HG02798 (cell line): ENCODE results near the gene PLEKHG5.
A peak's percentile ranks its signal among the peaks of the same experiment; 100 is the strongest.
"Not testable (repeated sequence)": the region's sequence is repeated elsewhere in the genome, so short reads cannot be mapped to it uniquely, and the experiment has no call there.

Source experiments
- ATAC-seq: cut with Tn5 transposase; IDR thresholded peaks from one replicate; pipeline ENCODE4 v1.9.1; 2021; ENCODE audit warnings: mild to moderate bottlenecking; ENCODE audit not compliant: unreplicated experiment, poor library complexity

PLEKHG5 gene

DNA sequence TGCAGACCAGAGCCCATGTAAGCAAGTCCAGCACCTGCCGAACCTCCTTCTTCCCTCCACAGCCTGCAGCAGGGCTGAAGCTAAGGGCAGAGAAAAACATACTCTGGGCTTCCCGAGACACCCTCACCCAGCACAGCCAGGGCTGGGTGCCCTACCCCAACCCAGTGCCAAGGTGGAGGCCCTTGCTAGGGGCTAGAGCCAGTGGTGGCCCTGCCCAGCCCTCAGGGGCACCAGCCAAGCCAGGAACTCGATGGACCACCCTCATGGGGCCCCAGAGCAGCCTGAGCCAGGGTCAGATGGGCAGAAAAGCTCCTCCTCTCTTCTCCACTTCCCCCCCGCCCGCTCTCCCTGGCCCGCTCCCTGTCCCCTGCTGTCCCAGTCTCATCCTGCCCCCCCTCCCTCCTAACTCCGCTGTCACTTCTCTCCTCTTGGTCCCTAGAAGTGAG, 41.4 kb downstream of the PLEKHG5 start:
- no peak for ATAC-seq

- ATAC-seq, result no peak
Measured at GRCh38 chr1:6448749-6449631, 42.5 kb downstream of the PLEKHG5 start.

- ATAC-seq, result no peak
Measured at GRCh38 chr1:6447818-6448748, 43.4 kb downstream of the PLEKHG5 start.

- ATAC-seq, result no peak
Measured at GRCh38 chr1:6447016-6447817, 44.2 kb downstream of the PLEKHG5 start.

GRCh38 chr1:6446665-6447015, 44.8 kb downstream of the PLEKHG5 start:
- no peak for ATAC-seq

DNA sequence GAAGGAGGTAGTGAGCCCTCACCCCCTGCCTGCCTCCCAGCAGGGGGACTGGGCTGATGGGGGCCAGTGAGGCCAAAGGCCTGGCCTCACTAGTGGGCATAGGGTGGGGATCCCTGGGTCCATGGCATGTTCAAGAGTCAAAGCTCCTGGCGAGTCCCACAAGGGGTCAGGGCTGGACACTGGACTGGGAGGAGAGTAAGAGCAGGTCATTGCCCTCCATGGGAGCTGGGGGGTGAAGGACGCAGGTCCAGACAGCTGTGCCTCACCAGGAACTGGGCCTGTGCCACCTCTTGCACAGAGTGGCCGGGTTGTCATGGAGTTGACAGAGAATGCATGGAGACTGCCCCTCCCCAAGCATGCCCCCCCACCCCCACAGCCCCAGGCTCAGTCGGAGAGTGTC, 45.5 kb downstream of the PLEKHG5 start:
- not testable (repeated sequence) for ATAC-seq

DNA sequence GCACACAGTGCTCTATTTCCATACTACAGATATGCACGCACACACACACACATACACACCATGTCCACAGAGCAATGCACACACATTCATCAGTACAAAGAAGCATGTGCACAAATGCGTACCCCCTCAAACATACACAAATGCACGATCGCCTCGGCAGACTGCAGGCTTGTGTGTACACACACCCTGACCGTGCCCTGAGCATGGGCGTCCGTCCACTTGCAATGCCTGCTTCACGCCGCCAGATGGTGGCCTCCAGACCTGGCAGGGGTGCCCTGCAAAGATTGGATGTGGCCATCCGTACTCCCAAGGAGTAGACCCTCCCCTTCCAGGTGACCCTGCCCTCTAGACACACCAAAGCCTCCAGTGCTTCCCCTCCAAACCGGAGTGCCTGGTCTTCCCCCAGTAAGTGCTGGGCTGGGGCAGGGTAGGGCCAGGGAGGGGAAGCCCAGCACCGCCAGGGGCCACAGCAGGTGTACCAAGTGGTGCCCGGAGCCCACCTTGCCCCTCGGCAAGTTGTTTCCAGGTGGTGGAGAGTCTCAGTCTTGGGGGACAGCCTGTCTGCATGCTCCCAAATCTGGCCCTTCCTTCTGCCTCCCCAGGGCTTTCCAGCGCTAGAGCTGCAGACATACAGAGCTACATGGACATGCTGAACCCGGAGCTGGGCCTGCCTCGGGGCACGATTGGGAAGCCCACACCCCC, 46.3 kb downstream of the PLEKHG5 start:
- ATAC-seq, result no peak

DNA sequence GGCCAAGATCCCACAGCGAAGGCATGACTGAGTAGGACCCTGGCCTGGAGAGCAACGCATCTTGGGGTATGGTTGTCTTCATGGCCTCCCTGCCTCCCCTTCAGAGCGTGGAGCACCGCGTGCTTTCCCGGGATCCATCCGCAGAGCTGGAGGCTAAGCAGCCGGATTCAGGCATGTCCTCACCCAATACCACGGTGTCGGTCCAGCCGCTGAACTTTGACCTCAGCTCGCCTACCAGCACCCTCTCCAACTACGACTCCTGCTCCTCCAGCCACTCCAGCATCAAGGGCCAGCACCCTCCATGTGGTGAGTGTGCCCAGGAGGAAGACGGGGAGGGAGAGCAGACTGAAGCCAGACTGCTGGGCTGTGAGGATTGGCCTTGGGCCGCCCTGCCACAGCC, 47.1 kb downstream of the PLEKHG5 start:
- no peak for ATAC-seq

DNA sequence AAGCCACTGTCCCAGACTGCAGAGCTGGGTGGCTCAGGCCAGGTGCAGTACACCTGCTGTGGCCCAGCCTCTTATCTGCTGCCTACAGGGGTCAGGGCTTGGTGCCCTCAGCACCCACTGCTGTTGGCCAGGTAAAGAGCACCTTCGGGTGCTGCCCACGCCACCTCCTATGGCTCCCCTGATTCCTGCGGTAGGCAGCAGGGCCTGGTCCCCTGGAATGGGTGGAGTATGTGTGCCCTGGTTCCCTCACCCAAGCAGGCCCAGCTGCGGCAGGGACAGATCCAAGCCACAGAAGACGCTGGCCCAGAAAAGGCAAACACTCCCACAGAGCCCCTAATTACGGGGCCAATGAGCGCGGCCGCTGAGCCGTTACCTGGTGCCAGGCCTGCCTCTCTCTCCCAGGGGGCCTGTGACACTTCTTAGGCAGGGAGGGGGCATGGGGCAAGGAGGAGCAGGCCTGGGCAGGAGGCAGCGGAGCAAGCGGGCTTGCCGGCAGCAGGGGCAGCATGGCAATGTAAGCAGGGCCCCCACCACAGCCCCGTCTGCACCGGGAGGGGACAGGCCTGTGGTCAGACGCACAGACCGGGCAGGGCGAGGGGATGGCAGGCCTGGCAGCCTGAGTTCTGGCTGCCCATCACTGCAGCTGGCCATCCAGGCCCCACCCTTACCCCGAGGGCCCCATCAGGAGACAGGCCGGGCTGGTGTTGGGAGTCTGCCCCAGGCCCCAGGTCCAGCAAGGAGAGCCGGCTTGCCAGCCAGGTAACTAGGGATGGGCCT, 47.9 kb downstream of the PLEKHG5 start:
- ATAC-seq, result no peak

GRCh38 chr1:6441586-6441985, 49.9 kb downstream of the PLEKHG5 start:
- no peak for ATAC-seq

DNA sequence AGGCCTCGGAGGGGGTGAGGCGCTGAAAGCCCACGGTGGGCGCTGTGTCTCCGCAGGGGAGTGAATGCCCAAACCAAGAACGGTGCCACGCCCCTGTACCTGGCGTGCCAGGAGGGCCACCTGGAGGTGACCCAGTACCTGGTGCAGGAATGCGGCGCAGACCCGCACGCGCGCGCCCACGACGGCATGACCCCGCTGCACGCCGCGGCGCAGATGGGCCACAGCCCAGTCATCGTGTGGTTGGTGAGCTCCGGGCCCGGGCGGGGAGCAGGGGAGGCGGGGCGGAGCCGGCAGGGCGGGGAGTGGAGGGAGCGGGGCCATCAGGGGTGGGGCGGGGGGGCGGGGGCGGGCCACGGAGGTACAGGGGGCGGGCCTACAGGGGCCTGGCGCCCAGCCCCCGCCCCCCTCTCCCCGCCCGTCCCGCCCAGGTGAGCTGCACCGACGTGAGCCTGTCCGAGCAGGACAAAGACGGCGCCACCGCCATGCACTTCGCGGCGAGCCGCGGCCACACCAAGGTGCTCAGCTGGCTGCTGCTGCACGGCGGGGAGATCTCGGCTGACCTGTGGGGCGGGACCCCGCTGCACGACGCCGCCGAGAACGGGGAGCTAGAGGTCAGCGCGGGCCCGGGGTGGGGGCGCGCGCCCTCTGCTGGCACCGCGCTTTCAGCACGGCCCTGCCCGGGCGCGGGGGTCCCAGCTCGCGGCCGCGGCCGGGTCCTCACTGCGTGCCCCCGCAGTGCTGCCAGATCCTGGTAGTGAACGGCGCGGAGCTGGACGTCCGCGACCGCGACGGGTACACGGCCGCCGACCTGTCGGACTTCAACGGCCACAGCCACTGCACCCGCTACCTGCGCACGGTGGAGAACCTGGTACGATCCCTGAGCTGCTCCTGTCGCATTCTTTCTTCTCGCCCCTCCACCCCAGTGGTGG, 51.0 kb downstream of the PLEKHG5 start:
- no peak for ATAC-seq

DNA sequence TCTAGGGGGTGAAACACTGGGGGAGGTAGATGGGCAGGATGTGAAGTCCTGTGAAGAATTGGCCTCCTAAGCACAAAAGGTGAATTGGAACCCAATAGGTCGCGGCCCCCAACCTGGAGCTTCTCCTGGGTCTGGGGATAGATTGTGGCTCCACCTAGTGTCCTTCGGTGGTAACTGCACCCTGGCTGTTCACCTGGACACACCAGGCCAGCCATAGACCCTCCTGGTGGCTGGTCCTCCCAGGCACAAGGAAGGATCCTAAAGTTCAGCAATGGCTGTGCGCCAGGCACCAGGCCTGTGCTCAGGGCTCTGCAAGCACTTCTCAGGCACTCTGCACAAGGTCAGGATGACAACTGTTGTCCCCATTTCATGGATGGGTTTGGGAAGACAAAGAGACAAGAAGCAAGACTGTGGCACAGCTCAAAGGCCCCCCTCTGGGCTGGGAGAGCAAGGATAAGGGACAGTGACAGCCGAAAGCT, 53.4 kb downstream of the PLEKHG5 start:
- ATAC-seq, result peak; percentile 65

- not testable (repeated sequence) for ATAC-seq
Measured at GRCh38 chr1:6437012-6437700, 54.3 kb downstream of the PLEKHG5 start.

DNA sequence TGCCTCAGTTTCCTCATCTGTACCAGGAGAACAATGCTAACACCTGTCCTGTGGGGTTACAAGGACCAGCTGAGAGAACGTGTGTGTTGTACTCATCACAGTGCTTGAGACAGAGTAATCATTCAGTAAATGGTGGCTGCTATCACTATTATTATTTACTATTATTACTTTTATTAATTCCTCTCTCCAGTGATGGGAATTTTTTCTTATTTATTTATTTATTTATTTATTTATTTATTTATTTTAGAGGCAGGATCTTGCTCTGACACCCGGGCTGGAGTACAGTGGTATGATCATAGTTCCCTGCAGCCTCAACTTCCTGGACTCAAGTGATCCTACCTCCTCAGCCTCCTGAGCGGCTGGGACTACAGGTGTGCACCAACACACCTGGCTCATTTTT, 55.2 kb downstream of the PLEKHG5 start:
- ATAC-seq, result not testable (repeated sequence)

GRCh38 chr1:6435547-6435946, 55.9 kb downstream of the PLEKHG5 start:
- ATAC-seq, result no peak

DNA sequence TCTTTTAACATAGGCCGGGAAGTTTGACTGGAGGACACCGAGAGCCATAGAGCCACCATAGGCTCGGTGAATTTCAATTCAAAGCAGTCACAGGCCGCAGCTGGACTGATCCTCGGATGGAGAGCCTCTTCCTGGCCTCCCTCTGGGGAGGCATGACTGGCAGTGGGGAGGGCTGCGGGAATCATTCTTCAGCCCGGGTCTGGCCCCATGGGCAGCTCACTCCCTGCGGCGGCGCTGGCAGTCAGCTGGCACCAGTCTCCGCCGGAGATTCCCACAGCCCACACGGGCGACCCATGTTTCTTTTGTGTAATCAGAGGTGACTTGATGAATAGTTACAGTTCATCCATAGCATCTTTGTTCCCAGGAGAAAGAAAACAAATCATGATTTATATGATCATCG, 56.3 kb downstream of the PLEKHG5 start:
- no peak for ATAC-seq

GRCh38 chr1:6434186-6434585, 57.3 kb downstream of the PLEKHG5 start:
- no peak for ATAC-seq
